Mucosa of descending colon (tissue), 3 donors: Measurements from ENCODE around the gene CFAP65. TPM values are rescaled to one million over a fixed set of nuclear protein-coding genes. Genes with fewer than 3 reads are reported as not detected.

Experiments
- ATAC-seq: fragments of 200-7000 bp; cut with Tn5 transposase; one replicate; pipeline ENCODE4 v1.9.1; 2020; ENCODE audit warnings: mild to moderate bottlenecking, moderate library complexity
- DNase-seq, 3 donors: peaks; one replicate each; pipeline ENCODE4 v3.0.0-alpha.2; 2020
- H3K36me3 ChIP-seq: fragments of 200-600 bp; one replicate; pipeline ENCODE4 v1.8.0; 2021; ENCODE audit warnings: low read depth, mild to moderate bottlenecking
- H3K4me1 ChIP-seq: fragments of 200-600 bp; one replicate; pipeline ENCODE4 v1.8.0; 2021; ENCODE audit warnings: low read depth, mild to moderate bottlenecking
- H3K4me3 ChIP-seq: fragments of 200-600 bp; one replicate; pipeline ENCODE4 v1.8.0; 2021; ENCODE audit warnings: mild to moderate bottlenecking
- H3K9me3 ChIP-seq: fragments of 200-600 bp; one replicate; pipeline ENCODE4 v1.8.0; 2021; ENCODE audit warnings: mild to moderate bottlenecking
- intact Hi-C, 2 donors: fragments of 100-400 bp; cut with DNase I in 1 of 2; cut with micrococcal nuclease in 1 of 2; formaldehyde crosslinking; loops; one replicate each; pipeline versions ENCODE4 v1.11.0 to v1.11.1; 2022; cut with DNase I, micrococcal nuclease
- total RNA-seq, 3 donors: library from RNA; stranded (reverse); fragmentation: NEBNext Ultra II Directional in 2 of 3; extraction: Animal tissue kit (Norgen Biotek cat#: 25700) in 2 of 3; gene quantifications; one replicate each; pipeline versions ENCODE4 v1.2.1 to v1.2.4, GENCODE V29; 2021 to 2023
- TF ChIP-seq, protein P1 (sequence below): fragments of 200-600 bp; IDR thresholded peaks from one replicate; pipeline ENCODE4 v1.8.0; 2022; ENCODE audit warnings: antibody characterized with exemption, mild to moderate bottlenecking
- donor health status: DM: no; HTN: no; CAD: no; lungs with moderate emphysema.
- donor health status: DM: no; HTN: no; CAD: no.
- donor health status: DM: no; HTN: yes; CAD: no.

CFAP65 gene
- total RNA-seq, 3 donors from 2014 or later, result 0.09 to 0.46 (median 0.27) TPM

DNA sequence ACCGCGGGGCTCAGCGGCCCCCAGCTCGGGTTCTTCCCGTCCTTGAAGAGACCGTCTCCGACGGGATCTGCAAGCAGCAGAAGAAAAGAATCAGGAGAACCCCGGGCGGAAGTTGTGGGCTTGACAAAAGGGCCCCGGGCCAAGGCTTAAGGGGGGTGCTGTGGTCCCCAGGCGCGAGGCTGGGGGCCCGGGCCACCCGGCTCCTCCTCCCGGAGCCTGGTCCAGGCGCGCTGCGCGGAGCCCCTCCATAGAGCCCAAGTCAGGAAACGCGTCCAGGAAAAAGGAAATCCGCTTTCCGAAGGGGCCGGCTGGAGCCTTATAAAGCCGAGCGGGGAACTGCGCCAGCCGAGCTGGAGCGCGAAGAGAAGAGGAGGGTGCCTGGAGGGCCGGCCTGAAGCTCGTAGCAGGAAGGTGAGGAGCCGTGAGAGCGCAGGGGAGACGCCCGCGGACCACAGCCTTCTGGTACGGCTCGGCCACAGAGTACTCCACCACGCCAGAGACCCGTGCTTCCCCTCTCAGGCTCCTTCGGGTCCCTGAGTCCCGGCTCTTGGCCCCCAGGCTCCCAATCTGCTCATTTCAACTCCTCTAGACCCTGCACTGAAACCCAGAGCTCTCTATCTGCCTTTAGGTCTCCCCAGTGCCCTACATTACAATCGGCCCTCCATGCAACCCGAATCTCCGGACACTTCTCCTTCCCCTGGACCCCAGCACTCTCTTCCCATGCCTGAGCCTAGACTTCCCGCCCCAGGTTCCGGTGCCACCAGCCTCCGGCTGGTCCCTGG, 56.9 kb downstream of the CFAP65 start:
- H3K9me3 ChIP-seq, result no peaks in the 10 kb centered on the region
- peaks cover 23% of the 10 kb centered on the region for H3K4me1 ChIP-seq
- intact Hi-C loops, result no loop called here
- H3K36me3 ChIP-seq, result no peaks in the 10 kb centered on the region
- no peak overlapping the region for H3K4me3 ChIP-seq
- TF ChIP-seq, protein P1, sequence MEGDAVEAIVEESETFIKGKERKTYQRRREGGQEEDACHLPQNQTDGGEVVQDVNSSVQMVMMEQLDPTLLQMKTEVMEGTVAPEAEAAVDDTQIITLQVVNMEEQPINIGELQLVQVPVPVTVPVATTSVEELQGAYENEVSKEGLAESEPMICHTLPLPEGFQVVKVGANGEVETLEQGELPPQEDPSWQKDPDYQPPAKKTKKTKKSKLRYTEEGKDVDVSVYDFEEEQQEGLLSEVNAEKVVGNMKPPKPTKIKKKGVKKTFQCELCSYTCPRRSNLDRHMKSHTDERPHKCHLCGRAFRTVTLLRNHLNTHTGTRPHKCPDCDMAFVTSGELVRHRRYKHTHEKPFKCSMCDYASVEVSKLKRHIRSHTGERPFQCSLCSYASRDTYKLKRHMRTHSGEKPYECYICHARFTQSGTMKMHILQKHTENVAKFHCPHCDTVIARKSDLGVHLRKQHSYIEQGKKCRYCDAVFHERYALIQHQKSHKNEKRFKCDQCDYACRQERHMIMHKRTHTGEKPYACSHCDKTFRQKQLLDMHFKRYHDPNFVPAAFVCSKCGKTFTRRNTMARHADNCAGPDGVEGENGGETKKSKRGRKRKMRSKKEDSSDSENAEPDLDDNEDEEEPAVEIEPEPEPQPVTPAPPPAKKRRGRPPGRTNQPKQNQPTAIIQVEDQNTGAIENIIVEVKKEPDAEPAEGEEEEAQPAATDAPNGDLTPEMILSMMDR, result no peak
- DNase-seq, result no peak
- ATAC-seq, result no peak

DNA sequence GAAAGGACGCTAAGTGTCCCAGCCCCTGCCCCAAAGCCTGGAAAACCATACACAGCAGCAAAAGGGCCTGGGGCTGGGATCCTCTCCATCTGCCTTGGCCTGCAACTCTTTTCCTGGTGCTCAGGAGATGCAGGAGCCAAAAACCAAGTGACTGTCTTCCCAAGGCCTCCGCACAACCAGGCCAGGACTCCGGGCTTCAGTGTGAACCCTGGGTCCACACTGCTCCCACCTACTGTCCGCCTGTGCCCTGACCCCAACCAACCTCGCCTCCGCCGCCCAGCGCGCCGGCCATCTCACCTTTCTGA, 57.4 kb downstream of the CFAP65 start:
- Histone ChIP-seq H3K4me1 (peaks cover 23% of the 10 kb centered on the region), H3K36me3 (no peaks in the 10 kb centered on the region)

GRCh38 chr2:218983263-218983933, 57.9 kb downstream of the CFAP65 start:
- no peak for ATAC-seq
- no peaks in the 10 kb centered on the region for H3K36me3 ChIP-seq
- no peaks in the 10 kb centered on the region for H3K9me3 ChIP-seq
- intact Hi-C loops, result no loop called here
- TF ChIP-seq, protein P1, result no peak
- DNase-seq, result no peak
- H3K4me3 ChIP-seq, result no peak overlapping the region
- peaks cover 23% of the 10 kb centered on the region for H3K4me1 ChIP-seq

More for the DNA sequence above, 57.4 kb downstream of the CFAP65 start:
- DNase-seq (no peak), ATAC-seq (no peak)
- Histone ChIP-seq H3K9me3 (no peaks in the 10 kb centered on the region), H3K4me3 (no peak overlapping the region)
- intact Hi-C loops, result no loop called here
- TF ChIP-seq, protein P1, result no peak

- no peak overlapping the region for H3K4me3 ChIP-seq
- no peaks in the 10 kb centered on the region for H3K9me3 ChIP-seq
- intact Hi-C loops, result no loop called here
- no peak for ATAC-seq
- no peaks in the 10 kb centered on the region for H3K36me3 ChIP-seq
- no peak for DNase-seq
- H3K4me1 ChIP-seq, result peaks cover 23% of the 10 kb centered on the region
- TF ChIP-seq, protein P1, result no peak
Measured at GRCh38 chr2:218982586-218983262, 58.6 kb downstream of the CFAP65 start.

GRCh38 chr2:218981881-218982585, 59.3 kb downstream of the CFAP65 start:
- Histone ChIP-seq H3K4me1 (peaks cover 23% of the 10 kb centered on the region), H3K36me3 (no peaks in the 10 kb centered on the region), H3K9me3 (no peaks in the 10 kb centered on the region), H3K4me3 (no peak overlapping the region)
- intact Hi-C loops, result no loop called here
- ATAC-seq (peak; percentile 62), DNase-seq (peak in 2 of 3 donors; percentile 49 to 53)
- TF ChIP-seq, protein P1, result no peak
